Right atrium auricular region (tissue), 2 donors: ENCODE data around the gene MVK. TPM values are rescaled to one million over a fixed set of nuclear protein-coding genes. Genes with fewer than 3 reads are reported as not detected.

Experiments used
- DNase-seq: peaks from one replicate; pipeline ENCODE4 v3.0.0-alpha.2; 2019; ENCODE audit warnings: low spot score
- H3K27ac ChIP-seq, 2 donors: fragments of 200-600 bp; sonication (generic); 1 replicate in 1 of 2; 2 replicates in 1 of 2; pipeline ENCODE4 v1.5.1; 2016 to 2019
- H3K27me3 ChIP-seq, 2 donors: fragments of 200-600 bp; sonication (generic); one replicate each; pipeline versions ENCODE4 v1.5.1 to v1.6.0; 2017 to 2019
- H3K36me3 ChIP-seq: fragments of 200-600 bp; sonication (generic); one replicate; pipeline ENCODE4 v1.5.1; 2016
- H3K4me1 ChIP-seq, 2 donors: fragments of 200-600 bp; sonication (generic); one replicate each; pipeline versions ENCODE4 v1.5.1 to v1.6.0; 2017 to 2019
- H3K4me3 ChIP-seq, 2 donors: fragments of 200-600 bp; sonication (generic); 1 replicate in 1 of 2; 2 replicates in 1 of 2; pipeline ENCODE4 v1.5.1; 2017 to 2019; ENCODE audit warnings: mild to moderate bottlenecking in 1 of 2, moderate library complexity in 1 of 2
- H3K9me3 ChIP-seq, 2 donors: fragments of 200-600 bp; sonication (generic); one replicate each; pipeline ENCODE4 v1.5.1; 2019
- total RNA-seq, 2 donors: library from RNA; depleted of rRNA; stranded (reverse); fragments of >200 nt; gene quantifications; one replicate each; pipeline ENCODE4 v1.1.0, GENCODE V29; 2016
- TF ChIP-seq, protein P1 (sequence below), 2 donors: fragments of 200-600 bp; sonication (generic); IDR thresholded peaks; one replicate each; pipeline ENCODE4 v1.5.1; 2019; ENCODE audit warnings: antibody characterized with exemption in 2 of 2

Gene MVK
- total RNA-seq, 2 donors from 2014 or later = 5.5 to 7.5 TPM

DNA sequence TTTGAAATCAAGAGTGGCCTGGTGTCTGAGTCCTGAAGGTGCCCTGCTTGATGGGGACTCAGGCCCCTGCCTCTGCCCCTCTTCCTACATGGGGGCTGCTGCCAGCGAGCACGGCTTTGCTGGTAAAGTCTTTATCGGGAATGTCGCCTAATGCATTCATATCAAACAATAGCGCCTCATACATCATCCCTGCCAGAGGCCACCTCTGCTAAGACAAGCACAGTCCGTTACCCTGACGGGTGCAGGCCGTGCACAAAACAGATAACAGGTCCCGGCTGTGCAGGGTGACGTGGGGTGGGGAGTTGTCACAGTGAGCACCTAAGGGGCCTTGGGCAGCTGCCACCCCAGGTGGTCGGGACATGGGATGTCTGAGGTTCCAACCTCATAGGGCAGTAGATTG is 71.6 kb downstream of the MVK start:
- Histone ChIP-seq H3K4me1 (no peaks in the 10 kb centered on the region), H3K9me3 (no peaks in the 10 kb centered on the region), H3K4me3 (no peak overlapping the region), H3K27ac (no peak overlapping the region), H3K27me3 (no peaks in the 10 kb centered on the region), H3K36me3 (no peaks in the 10 kb centered on the region)
- TF ChIP-seq, protein P1, sequence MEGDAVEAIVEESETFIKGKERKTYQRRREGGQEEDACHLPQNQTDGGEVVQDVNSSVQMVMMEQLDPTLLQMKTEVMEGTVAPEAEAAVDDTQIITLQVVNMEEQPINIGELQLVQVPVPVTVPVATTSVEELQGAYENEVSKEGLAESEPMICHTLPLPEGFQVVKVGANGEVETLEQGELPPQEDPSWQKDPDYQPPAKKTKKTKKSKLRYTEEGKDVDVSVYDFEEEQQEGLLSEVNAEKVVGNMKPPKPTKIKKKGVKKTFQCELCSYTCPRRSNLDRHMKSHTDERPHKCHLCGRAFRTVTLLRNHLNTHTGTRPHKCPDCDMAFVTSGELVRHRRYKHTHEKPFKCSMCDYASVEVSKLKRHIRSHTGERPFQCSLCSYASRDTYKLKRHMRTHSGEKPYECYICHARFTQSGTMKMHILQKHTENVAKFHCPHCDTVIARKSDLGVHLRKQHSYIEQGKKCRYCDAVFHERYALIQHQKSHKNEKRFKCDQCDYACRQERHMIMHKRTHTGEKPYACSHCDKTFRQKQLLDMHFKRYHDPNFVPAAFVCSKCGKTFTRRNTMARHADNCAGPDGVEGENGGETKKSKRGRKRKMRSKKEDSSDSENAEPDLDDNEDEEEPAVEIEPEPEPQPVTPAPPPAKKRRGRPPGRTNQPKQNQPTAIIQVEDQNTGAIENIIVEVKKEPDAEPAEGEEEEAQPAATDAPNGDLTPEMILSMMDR (IDR thresholded peaks at IDR 0.05) = no peak
- DNase-seq = no peak

DNA sequence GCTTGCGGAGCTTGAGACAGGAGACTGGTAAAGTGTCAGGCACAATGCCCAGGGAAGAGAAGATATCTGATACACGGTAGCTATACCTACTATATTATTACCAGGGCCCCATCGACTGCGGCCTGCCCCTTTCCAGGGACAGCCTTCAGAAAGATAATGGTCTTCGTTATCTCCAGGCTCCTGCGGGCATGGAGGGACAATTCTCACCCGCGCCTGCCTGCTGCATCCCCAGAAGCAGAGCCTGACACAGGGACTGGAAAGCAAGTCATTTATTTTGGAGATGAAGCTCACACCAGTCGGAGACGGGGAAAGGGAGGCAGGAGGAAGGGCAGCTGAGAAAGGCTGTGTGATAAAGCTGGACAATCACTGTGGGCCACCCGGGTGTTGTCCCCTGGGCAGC is 72.1 kb downstream of the MVK start:
- no peaks in the 10 kb centered on the region for H3K9me3 ChIP-seq
- H3K4me3 ChIP-seq = no peak overlapping the region
- no peak overlapping the region for H3K27ac ChIP-seq
- no peaks in the 10 kb centered on the region for H3K4me1 ChIP-seq
- H3K36me3 ChIP-seq = no peaks in the 10 kb centered on the region
- TF ChIP-seq, protein P1 (IDR thresholded peaks at IDR 0.05) = no peak
- no peaks in the 10 kb centered on the region for H3K27me3 ChIP-seq
- no peak for DNase-seq

Other genes with a start within 250 kb of the MVK start
- gene MYO1H, start 225.9 kb upstream of the MVK start, total RNA-seq = under 1 TPM; 0.16 to 0.63 TPM
- 10 to 100 TPM; 34.4 to 55.9 TPM for gene KCTD10, start 96.5 kb upstream of the MVK start, total RNA-seq
- 10 to 100 TPM; 41.7 to 71.8 TPM for gene UBE3B, start 96.2 kb upstream of the MVK start, total RNA-seq
- gene MMAB, start 290 bp upstream of the MVK start, total RNA-seq = 10 to 100 TPM; 30.3 to 53.1 TPM
- gene FAM222A, start 140.0 kb downstream of the MVK start, total RNA-seq = 10 to 100 TPM; 23.6 to 32.4 TPM